ENCODE results near the gene ZNF524. TPM values are rescaled to one million over a fixed set of nuclear protein-coding genes. Genes with fewer than 3 reads are reported as not detected.
A peak's percentile ranks its signal among the peaks of the same experiment; 100 is the strongest.

The ZNF524 gene
- total RNA-seq, 1 donor, result 4.7 TPM

GRCh38 chr19:55602104-55603001 lies 2.3 kb downstream of the ZNF524 start:
- TF ChIP-seq, protein P1, sequence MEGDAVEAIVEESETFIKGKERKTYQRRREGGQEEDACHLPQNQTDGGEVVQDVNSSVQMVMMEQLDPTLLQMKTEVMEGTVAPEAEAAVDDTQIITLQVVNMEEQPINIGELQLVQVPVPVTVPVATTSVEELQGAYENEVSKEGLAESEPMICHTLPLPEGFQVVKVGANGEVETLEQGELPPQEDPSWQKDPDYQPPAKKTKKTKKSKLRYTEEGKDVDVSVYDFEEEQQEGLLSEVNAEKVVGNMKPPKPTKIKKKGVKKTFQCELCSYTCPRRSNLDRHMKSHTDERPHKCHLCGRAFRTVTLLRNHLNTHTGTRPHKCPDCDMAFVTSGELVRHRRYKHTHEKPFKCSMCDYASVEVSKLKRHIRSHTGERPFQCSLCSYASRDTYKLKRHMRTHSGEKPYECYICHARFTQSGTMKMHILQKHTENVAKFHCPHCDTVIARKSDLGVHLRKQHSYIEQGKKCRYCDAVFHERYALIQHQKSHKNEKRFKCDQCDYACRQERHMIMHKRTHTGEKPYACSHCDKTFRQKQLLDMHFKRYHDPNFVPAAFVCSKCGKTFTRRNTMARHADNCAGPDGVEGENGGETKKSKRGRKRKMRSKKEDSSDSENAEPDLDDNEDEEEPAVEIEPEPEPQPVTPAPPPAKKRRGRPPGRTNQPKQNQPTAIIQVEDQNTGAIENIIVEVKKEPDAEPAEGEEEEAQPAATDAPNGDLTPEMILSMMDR (IDR thresholded peaks at IDR 0.05; ENCODE audit: insufficient read depth, low read depth, low read length), result no peak
- H3K4me3 ChIP-seq (ENCODE audit: low read depth, low read length), result no peak overlapping the region
- DNase-seq (ENCODE audit: low read depth), result no peak

GRCh38 chr19:55603115-55603514 lies 3.0 kb downstream of the ZNF524 start:
- TF ChIP-seq, protein P1 (IDR thresholded peaks at IDR 0.05; ENCODE audit: insufficient read depth, low read depth, low read length), result no peak
- no peak overlapping the region for H3K4me3 ChIP-seq (ENCODE audit: low read depth, low read length)
- no peak for DNase-seq (ENCODE audit: low read depth)

- no peak for DNase-seq (ENCODE audit: low read depth)
- TF ChIP-seq, protein P1 (IDR thresholded peaks at IDR 0.05; ENCODE audit: insufficient read depth, low read depth, low read length), result no peak
- H3K4me3 ChIP-seq (ENCODE audit: low read depth, low read length), result no peak overlapping the region
These were observed 3.6 kb downstream of the ZNF524 start for GRCh38 chr19:55603581-55604292.

DNA sequence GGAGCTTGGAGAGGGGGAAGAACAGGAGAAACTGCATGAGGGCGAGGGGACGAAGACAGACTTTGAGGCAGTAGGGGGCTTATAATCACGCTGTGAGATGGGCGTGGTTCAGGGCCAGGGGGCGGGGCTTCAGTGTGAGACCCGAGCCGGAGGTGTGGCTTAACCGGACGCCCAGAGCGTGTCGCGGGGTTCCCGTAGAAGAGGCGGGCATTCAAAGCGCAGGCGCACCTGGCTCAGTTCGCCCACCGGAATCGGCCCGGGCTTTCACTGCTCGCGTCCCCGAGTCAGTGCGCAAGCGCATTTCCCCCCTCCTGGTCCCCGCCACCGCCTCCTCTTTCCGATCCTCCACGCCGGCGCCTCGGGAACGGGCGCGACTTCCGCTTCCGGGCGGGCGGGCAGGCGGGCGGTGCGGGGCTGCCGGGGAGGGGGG lies 5.1 kb downstream of the ZNF524 start:
- TF ChIP-seq, protein P1 (IDR thresholded peaks at IDR 0.05; ENCODE audit: insufficient read depth, low read depth, low read length), result no peak
- H3K4me3 ChIP-seq (ENCODE audit: low read depth, low read length), result peak overlapping the region; percentile 98
- peak; percentile 97 for DNase-seq (ENCODE audit: low read depth)

GRCh38 chr19:55605637-55606470 lies 5.8 kb downstream of the ZNF524 start, which contains the start of gene ZNF865:
Gene ZNF865 (plus strand): TSS chr19:55605647. CDS start chr19:55613619, 7,972 bp downstream.
- TF ChIP-seq, protein P1 (IDR thresholded peaks at IDR 0.05; ENCODE audit: insufficient read depth, low read depth, low read length), result peak; percentile 84
- DNase-seq (ENCODE audit: low read depth), result peak; percentile 87

GRCh38 chr19:55606471-55606787 lies 6.3 kb downstream of the ZNF524 start:
- peak overlapping the region; percentile 98 for H3K4me3 ChIP-seq (ENCODE audit: low read depth, low read length)
- no peak for DNase-seq (ENCODE audit: low read depth)
- TF ChIP-seq, protein P1 (IDR thresholded peaks at IDR 0.05; ENCODE audit: insufficient read depth, low read depth, low read length), result no peak

More at GRCh38 chr19:55605637-55606470, 5.8 kb downstream of the ZNF524 start, which contains the start of gene ZNF865:
- peak within 1 kb of the TSS; percentile 98 for H3K4me3 ChIP-seq (ENCODE audit: low read depth, low read length)

All from fibroblast of villous mesenchyme (primary cell).